Measurements from ENCODE around the gene NISCH.

Gene NISCH

GRCh38 chr3:52455283-52456168 lies at the start of gene NISCH:
Gene NISCH (plus strand): TSS chr3:52455604. CDS start chr3:52455642, 38 bp downstream.
- DNase-seq: peak; percentile 98

GRCh38 chr3:52406231-52406661 lies 49.2 kb upstream of the NISCH start:
- DNase-seq: no peak

- no peak for DNase-seq
These were observed 48.5 kb upstream of the NISCH start for GRCh38 chr3:52406791-52407510.

GRCh38 chr3:52407779-52408178 lies 47.6 kb upstream of the NISCH start:
- no peak for DNase-seq

GRCh38 chr3:52408466-52408865 lies 46.9 kb upstream of the NISCH start:
- no peak for DNase-seq

- no peak for DNase-seq
These were observed 39.6 kb upstream of the NISCH start for GRCh38 chr3:52415800-52416199.

GRCh38 chr3:52420388-52420787 lies 35.0 kb upstream of the NISCH start:
- no peak for DNase-seq

GRCh38 chr3:52422669-52423068 lies 32.7 kb upstream of the NISCH start:
- no peak for DNase-seq

GRCh38 chr3:52423173-52423572 lies 32.2 kb upstream of the NISCH start:
- DNase-seq: no peak

- peak; percentile 30 to 37 for DNase-seq
These were observed 27.0 kb upstream of the NISCH start for GRCh38 chr3:52428151-52429005.

- no peak for DNase-seq
These were observed 26.4 kb upstream of the NISCH start for GRCh38 chr3:52429031-52429430.

- DNase-seq: no peak
These were observed 25.5 kb upstream of the NISCH start for GRCh38 chr3:52429779-52430415.

- no peak for DNase-seq
These were observed 25.0 kb upstream of the NISCH start for GRCh38 chr3:52430416-52430810.

GRCh38 chr3:52431459-52432223 lies 23.8 kb upstream of the NISCH start:
- no peak for DNase-seq

GRCh38 chr3:52432225-52432624 lies 23.2 kb upstream of the NISCH start:
- DNase-seq: no peak

- no peak for DNase-seq
These were observed 22.7 kb upstream of the NISCH start for GRCh38 chr3:52432691-52433141.

- DNase-seq: no peak
These were observed 21.9 kb upstream of the NISCH start for GRCh38 chr3:52433328-52433995.

GRCh38 chr3:52433996-52434479 lies 21.4 kb upstream of the NISCH start:
- DNase-seq: no peak

- no peak for DNase-seq
These were observed 20.8 kb upstream of the NISCH start for GRCh38 chr3:52434491-52435115.
